GM12874 (cell line): ENCODE results near the gene PCDHGA3.
"Not testable (repeated sequence)": the region's sequence is repeated elsewhere in the genome, so short reads cannot be mapped to it uniquely, and the experiment has no call there.

Experiments
- TF ChIP-seq, protein P1 (sequence below): IDR thresholded peaks from 2 replicates; pipeline ENCODE4 v1.5.1; 2011; ENCODE audit warnings: low read depth, mild to moderate bottlenecking, control low read depth, low read length, moderate library complexity; ENCODE audit not compliant: insufficient read depth

The PCDHGA3 gene

DNA sequence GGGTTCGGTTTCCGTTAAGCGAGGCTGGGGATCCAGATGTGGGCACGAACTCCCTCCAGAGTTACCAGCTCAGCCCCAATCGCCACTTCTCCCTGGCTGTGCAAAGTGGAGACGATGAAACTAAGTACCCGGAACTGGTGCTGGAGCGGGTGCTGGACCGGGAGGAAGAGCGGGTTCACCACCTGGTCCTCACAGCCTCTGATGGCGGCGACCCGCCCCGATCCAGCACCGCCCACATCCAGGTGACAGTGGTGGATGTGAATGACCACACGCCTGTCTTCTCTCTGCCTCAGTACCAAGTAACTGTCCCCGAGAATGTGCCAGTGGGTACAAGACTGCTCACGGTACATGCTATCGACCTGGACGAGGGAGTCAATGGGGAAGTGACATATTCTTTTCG, 39.7 kb downstream of the PCDHGA3 start:
- TF ChIP-seq, protein P1, sequence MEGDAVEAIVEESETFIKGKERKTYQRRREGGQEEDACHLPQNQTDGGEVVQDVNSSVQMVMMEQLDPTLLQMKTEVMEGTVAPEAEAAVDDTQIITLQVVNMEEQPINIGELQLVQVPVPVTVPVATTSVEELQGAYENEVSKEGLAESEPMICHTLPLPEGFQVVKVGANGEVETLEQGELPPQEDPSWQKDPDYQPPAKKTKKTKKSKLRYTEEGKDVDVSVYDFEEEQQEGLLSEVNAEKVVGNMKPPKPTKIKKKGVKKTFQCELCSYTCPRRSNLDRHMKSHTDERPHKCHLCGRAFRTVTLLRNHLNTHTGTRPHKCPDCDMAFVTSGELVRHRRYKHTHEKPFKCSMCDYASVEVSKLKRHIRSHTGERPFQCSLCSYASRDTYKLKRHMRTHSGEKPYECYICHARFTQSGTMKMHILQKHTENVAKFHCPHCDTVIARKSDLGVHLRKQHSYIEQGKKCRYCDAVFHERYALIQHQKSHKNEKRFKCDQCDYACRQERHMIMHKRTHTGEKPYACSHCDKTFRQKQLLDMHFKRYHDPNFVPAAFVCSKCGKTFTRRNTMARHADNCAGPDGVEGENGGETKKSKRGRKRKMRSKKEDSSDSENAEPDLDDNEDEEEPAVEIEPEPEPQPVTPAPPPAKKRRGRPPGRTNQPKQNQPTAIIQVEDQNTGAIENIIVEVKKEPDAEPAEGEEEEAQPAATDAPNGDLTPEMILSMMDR, result no peak

DNA sequence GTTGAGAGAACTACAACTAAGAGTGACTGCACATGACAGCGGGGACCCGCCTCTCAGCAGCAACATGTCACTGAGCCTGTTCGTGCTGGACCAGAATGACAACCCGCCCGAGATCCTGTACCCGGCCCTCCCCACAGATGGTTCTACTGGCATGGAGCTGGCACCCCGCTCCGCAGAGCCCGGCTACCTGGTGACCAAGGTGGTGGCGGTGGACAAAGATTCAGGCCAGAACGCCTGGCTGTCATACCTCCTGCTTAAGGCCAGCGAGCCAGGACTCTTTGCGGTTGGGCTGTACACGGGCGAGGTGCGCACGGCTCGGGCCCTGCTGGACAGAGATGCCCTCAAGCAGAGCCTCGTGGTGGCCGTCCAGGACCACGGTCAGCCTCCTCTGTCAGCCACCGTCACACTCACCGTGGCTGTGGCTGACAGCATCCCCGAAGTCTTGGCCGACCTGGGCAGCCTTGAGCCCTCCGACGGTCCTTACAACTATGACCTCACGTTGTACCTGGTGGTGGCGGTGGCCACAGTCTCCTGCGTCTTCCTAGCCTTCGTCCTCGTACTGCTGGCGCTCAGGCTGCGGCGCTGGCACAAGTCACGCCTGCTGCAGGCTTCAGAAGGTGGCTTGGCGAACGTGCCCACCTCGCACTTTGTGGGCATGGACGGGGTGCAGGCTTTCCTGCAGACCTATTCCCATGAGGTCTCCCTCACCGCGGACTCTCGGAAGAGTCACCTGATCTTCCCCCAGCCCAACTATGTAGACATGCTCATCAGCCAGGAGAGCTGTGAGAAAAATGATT, 41.0 kb downstream of the PCDHGA3 start:
- TF ChIP-seq, protein P1, result no peak

DNA sequence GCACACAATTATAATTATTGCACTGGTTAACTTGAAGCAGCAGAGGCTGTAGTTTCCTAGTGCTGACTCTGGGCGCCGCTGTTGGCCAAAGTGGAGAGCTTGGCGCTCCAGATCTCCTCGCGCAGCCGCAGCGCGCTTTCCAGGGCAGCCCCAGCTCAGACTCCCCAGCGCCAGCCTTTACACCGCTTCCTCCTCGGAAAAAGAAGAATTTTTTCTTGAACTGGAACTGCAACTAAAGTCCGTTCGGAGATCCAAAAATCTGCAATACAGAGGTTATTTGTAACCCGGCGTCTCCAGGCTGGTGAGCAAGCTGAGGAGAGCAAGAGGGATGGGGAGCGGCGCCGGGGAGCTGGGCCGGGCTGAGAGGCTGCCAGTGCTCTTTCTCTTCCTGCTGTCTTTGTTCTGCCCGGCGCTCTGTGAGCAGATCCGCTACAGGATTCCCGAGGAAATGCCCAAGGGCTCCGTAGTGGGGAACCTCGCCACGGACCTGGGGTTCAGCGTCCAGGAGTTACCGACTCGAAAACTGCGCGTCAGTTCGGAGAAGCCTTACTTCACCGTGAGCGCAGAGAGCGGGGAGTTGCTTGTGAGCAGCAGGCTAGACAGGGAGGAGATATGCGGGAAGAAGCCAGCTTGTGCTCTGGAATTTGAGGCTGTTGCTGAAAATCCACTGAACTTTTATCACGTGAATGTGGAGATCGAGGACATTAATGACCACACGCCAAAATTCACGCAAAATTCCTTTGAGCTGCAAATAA, 44.1 kb downstream of the PCDHGA3 start, which contains the start of gene PCDHGB4:
Gene PCDHGB4 (plus strand): TSS at position 142 of the 755 bp plus-strand sequence. CDS start 187 bp downstream, at position 329.
- TF ChIP-seq, protein P1, result not testable (repeated sequence)

DNA sequence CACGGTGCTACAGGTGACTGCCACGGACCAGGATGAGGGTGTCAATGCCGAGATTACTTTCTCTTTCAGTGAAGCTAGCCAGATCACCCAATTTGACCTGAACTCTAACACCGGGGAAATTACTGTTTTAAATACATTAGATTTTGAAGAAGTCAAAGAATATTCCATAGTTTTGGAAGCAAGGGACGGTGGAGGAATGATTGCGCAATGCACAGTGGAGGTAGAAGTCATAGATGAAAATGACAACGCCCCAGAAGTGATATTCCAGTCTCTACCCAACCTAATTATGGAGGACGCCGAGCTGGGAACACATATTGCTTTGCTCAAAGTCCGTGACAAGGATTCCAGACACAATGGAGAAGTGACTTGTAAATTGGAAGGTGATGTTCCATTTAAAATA, 45.0 kb downstream of the PCDHGA3 start:
- TF ChIP-seq, protein P1, result no peak

DNA sequence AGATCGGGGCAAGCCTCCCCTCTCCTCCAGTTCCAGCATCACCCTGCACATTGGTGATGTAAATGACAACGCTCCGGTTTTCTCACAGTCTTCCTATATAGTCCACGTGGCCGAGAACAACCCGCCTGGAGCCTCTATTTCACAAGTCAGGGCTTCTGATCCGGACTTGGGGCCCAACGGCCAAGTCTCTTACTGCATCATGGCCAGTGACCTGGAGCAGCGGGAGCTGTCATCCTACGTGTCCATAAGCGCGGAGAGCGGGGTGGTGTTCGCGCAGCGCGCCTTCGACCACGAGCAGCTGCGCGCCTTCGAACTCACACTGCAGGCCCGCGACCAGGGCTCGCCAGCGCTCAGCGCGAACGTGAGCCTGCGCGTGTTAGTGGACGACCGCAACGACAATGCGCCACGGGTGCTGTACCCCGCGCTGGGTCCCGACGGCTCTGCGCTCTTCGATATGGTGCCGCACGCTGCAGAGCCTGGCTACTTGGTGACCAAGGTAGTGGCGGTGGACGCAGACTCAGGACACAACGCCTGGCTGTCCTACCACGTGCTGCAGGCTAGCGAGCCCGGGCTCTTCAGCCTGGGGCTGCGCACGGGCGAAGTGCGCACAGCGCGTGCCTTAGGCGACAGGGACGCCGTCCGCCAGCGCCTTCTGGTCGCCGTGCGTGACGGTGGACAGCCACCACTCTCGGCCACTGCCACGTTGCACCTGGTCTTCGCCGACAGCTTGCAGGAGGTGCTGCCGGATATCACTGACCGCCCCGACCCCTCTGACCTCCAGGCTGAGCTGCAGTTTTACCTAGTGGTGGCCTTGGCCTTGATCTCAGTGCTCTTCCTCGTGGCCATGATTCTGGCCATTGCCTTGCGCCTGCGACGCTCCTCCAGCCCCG, 45.8 kb downstream of the PCDHGA3 start:
- TF ChIP-seq, protein P1, result no peak

DNA sequence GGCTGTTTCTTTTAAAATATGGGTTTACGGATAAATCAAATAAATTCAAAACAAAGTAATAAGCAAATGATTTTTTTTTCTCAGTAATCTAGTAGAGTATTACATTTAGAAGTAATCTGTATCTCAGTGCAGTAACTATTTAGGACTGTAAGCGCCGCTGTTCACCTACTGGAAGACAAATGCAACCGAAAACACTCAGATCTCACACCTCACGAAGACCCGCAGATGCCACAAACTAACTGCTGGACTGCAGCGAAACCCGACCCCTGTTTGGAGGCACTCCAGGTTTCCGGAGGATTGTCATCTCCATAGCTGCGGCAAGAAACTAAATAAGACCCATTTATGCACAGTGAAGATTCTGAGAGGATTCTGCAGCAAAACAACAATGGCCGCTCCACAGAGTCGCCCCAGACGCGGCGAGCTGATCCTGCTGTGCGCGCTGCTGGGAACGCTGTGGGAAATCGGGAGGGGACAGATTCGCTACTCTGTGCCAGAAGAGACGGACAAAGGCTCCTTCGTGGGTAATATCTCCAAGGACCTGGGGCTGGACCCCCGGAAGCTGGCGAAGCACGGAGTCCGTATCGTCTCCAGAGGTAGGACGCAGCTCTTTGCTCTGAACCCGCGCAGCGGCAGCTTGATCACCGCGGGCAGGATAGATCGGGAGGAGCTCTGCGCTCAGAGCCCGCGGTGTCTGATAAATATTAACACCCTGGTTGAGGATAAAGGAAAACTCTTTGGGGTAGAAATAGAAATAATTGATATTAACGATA, 49.0 kb downstream of the PCDHGA3 start, which contains the start of gene PCDHGA8:
Gene PCDHGA8 (plus strand): TSS at position 205 of the 770 bp plus-strand sequence. CDS start 181 bp downstream, at position 386.
- TF ChIP-seq, protein P1, result no peak
